HG02981 (cell line): ENCODE measurements around the gene PACRG.

Experiments
- ATAC-seq: cut with Tn5 transposase; IDR thresholded peaks from one replicate; pipeline ENCODE4 v1.9.1; 2021; ENCODE audit warnings: mild to moderate bottlenecking, moderate library complexity; ENCODE audit not compliant: unreplicated experiment

Gene PACRG

DNA sequence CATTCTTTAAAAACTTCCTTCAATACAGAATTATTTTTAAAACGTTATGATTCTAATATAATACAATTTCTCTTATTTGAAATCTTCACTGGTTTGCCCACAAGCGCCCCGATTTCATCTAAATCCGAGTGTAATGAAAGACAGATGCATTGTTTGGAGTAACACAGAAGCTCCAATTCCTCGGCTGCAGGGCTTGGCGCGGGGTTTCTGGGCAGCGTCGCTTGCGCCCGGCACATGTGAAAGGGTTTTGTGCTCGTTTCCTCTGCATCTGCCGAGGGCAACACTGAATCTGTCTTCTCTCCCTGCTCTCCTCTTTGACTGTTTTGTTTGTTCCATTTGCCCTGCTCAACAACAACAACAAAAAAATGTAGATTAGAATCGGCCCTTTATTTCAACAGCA lies 438.1 kb downstream of the PACRG start:
- ATAC-seq = no peak

- ATAC-seq = no peak
Measured at GRCh38 chr6:163166507-163166906, 438.7 kb downstream of the PACRG start.

GRCh38 chr6:163169521-163169920 lies 441.7 kb downstream of the PACRG start:
- ATAC-seq = no peak

DNA sequence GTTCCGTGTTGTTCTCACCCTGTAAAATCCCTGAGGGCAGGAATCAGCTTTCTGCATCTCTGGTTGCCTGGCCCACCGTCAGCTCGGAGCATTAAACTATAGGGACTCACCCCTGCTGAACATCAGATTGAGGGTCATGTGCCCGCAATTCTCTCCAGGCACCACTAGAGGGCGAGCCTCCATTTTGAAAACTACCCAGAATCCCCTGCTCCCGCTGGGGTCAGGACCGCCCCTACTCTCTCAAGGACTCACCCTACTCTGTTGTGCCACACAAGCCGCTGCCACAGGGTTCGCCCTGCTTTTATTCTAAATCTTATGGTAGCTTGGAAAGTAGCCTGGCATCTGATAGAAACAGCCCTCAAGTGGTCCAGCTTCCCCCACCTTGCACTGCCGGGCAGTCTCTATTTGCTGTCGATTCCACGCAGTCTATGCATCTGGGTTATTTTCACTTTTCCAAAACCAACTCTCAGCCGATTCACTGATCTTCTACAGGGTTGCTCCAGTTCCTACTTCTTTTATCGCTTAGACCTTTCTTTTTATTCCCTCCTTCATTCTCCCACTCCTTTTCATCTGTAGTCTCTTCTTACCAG lies 442.6 kb downstream of the PACRG start:
- peak; percentile 86 for ATAC-seq

GRCh38 chr6:163173741-163174140 lies 446.0 kb downstream of the PACRG start:
- no peak for ATAC-seq

- no peak for ATAC-seq
Measured at GRCh38 chr6:163175301-163175700, 447.5 kb downstream of the PACRG start.

GRCh38 chr6:163176097-163176496 lies 448.3 kb downstream of the PACRG start:
- no peak for ATAC-seq

DNA sequence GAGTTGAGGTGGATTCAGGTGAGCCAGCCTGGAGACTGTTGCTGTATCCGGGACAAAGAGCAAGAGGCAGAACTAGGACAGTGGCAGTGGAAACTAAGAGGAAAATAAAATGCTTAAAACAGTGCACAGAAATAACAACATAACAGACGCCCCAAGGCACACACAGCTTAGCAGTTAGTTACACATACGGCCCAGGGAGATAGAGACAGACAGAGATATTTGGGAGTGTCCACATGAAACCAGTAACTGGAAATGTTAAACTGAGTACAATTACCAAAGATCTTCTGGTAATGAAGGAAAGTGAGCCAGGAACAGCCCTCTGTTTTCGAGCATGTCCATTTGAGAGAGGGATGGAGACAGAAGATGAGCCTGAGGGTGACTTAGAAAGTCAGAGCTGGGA lies 449.2 kb downstream of the PACRG start:
- no peak for ATAC-seq

DNA sequence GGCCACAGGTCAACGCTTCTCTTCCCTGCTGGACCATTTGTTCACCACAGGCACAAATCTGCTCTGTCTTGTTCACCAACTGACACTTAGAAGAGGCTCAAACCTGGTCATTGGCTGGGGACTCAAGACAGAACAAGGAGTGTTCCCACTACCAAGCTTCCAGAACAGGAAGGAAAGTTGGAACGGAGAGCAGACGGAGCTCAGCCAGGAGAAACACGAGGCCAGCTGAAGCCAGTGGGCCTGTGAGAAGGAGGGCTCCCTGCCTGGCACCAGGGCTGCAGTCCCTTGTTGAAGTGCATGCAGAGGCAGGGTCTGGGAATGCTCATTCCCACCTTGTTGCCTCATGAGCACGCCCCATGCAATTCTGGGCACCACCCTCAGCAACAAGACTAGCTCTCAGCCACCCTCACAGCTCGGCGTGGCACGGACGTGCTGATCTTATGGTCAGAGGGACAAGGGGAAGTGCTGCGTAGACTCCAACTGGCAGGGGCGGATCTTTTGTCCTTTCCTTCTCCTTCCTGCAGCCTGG lies 450.2 kb downstream of the PACRG start:
- ATAC-seq = no peak

DNA sequence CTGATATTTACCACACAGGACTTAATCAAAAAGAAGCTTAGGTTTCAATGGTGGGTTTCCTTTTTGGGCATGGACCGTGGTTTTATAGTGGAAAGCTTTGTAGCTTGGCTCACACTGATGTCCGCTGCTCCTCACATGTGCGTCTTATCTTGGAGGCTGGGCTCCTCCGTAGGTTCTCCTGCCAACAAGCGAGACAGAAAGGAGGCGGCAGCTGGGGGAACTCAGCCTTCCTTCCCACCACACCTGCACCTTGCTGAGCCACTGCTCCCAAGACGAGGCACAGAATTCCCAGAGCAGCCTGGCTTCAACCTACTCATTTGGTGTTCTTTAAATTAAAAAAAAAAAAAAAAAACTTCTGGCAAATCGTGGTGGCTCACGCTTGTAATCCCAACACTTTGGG lies 451.3 kb downstream of the PACRG start:
- no peak for ATAC-seq

DNA sequence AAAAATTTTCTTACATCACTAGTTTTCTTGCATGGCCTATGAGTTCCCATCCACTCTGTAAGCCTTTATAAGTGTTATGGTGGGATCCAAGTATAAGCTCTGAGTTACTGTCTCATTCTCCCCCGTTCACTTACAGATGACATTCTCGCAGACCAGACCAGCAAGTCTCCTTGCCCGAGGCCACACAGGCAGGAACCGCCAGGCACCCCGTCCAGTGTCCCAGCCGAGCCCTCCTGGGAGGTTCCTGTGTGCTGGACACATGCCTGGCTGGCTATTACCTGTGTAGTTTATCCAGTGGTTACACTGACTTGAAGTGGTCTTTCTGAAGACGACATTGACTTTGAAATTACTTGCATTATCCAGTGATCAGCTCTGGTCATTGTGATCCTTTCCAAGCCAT lies 451.9 kb downstream of the PACRG start:
- no peak for ATAC-seq

DNA sequence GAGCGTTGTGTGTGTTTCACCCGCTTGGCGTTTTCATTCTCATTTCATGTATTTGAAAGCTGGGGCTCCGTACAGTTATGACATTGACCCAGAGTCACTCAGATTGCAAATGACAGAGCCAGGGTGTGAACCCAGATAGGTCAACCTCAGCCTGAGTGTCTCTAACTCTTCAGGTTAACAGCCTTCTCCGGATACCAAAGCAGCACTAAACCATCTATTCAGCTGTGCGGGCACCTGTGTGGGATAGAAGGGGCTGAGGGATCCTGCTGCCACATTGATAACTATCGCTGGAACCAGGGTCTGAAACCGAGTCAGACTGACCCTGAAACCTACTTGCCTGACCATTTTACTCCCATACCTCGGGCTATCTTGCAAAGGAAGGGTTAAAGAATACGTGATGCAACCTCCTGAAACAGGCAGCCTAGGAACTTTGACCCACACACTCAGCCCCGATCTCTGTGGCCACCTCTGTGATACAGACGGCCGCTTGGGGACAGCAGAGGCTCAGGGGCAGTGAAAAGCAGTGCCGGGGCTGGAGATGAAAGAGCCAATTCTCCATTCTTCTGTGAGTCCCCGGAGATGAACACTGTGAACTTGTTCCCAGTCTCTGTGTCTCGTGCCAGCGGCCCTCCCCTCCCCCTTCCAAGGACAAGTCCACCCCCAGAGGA lies 453.2 kb downstream of the PACRG start:
- no peak for ATAC-seq

GRCh38 chr6:163181666-163182180 lies 453.9 kb downstream of the PACRG start:
- ATAC-seq = no peak

DNA sequence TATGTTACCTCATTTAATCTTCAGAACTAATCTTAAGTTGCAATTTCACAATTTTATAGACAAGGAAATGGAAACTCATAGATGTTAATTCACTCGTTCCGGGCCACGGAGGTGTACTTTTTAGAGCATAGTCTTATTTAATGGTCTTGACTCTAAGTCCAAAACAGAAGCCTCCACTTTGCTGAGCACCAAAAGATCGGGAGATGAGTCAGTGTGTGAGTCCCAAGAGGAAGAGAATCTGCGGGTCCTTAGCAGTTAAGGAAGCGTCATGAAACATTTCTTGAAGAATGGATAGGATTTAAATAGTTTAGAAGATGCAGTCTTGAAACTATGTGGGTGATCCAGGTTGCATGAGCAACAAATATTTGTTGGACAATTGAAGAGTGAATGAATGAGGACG lies 454.9 kb downstream of the PACRG start:
- no peak for ATAC-seq

- no peak for ATAC-seq
Measured at GRCh38 chr6:163183806-163184205, 456.0 kb downstream of the PACRG start.

DNA sequence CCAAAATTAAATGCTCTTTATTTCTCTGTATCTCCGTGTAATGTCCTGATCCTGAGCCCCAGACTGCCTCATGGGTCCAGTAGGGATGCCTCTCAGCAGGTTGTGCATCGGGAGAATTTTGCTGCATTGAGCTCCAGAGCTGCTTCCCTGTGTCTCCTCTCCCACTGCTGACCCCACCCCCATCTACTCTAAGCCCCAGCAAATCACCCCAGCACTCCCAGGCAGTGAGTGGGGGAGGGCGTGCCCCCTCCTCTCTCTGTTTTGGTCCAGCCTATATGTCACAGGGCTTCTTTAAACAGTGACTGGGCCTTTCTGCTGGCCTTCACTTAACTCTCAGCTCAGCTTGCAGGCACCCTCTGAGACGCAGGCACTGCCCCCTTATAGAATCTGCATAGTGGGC lies 458.0 kb downstream of the PACRG start:
- ATAC-seq = no peak

DNA sequence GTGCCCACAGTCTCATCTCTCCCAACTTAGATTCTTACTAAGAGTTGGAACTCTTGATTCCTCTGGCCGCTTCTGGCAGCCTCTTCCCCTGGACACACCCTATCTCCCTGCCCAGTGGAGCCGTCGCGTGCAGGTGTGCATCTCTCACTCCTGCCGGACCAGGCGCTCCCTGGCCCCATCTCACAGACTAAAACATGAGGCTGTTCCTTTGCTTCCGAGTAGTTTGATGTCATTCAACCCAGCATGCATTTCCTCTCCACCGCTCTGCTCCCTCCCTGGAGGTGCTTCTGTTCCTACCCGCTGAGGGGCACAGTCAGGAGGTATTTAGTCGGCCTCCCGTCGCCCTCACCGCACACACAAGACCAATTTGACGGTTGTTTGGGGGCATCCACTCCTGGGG lies 458.8 kb downstream of the PACRG start:
- ATAC-seq = no peak

DNA sequence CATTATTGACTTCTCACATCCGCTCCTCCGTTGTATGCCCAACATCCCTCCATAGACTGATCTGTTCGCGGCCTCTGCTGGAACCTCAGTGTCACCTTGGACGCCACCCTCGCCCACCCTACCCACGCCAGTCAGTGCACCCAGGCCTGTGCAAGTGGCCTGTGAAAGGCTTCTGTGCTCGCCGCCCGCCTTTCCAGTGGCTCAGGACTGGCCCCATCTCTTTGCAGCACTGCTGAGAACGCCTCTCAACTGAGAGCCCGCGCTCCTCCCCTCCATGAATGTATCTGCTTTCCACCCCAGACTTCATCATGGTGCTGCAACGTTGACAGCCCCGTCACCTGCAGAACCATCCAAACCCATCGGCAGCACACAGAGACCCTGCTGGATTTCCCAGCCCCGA lies 459.4 kb downstream of the PACRG start:
- ATAC-seq = no peak

GRCh38 chr6:163187606-163188005 lies 459.8 kb downstream of the PACRG start:
- no peak for ATAC-seq

GRCh38 chr6:163188746-163189145 lies 461.0 kb downstream of the PACRG start:
- no peak for ATAC-seq

DNA sequence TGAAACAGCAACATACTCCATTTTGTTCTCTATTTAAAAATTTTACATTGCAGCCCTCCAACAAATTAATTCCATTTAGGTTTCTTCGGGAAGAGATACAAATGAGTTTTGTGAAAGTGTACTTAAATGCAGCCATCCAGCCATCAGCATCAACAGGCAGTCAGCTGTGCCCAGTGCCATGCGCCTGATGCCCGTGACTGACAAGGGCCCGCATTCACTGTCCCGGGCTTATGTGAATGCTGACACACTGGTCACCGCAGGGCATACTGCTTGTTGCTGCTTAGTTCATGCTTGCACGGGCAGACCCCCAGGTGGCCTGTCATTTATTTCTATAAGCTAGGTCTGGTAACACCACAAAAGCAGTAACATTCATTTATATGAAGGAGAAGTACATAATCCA lies 461.8 kb downstream of the PACRG start:
- ATAC-seq = no peak

DNA sequence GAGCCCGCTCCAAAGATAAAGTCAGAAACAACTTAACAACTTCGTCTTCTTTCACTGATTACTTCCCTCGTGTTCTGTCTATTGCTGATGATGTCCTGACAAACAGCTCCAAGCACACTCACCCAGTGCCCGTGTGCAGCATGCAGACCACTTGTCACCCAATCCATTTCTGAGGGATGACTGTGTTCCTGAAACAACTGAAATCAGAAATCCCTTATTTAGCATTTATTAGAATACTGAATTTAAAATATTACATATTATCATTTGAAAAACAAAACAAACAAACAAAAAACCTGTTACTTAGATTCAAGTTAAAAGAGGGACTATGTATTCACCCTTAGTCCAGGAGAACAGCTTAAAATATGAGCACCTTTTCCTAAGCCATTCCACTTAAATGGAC lies 463.0 kb downstream of the PACRG start:
- ATAC-seq = no peak
